OCI-LY3 (cell line): ENCODE results near the gene SLC13A5.

Experiments used
- H2AFZ ChIP-seq: fragments of 200-600, 300-600 bp; shearing (Covaris generic); 2 replicates; pipeline ENCODE4 v1.6.0; 2014; ENCODE audit warnings: antibody characterized with exemption, low read depth, low read length
- H3K27ac ChIP-seq: fragments of 200-600, 300-600 bp; sonication (generic); 2 replicates; pipeline ENCODE4 v1.5.1; 2014; ENCODE audit warnings: mild to moderate bottlenecking, low read length, moderate library complexity, mixed read lengths
- H3K27me3 ChIP-seq: fragments of 200-600, 300-600 bp; sonication (generic); 2 replicates; pipeline ENCODE4 v1.6.1; 2014; ENCODE audit warnings: low read depth, low read length, mixed read lengths
- H3K36me3 ChIP-seq: fragments of 200-600, 300-600 bp; sonication (generic); replicated peaks from 2 replicates; pipeline ENCODE3; 2014; ENCODE audit warnings: low read depth, low read length, mixed read lengths
- H3K4me1 ChIP-seq: fragments of 300-600, 200-600 bp; sonication (generic); 2 replicates; pipeline ENCODE4 v1.6.1; 2014; ENCODE audit warnings: low read length, mixed read lengths
- H3K4me2 ChIP-seq: fragments of 200-600, 300-600 bp; sonication (generic); 2 replicates; pipeline ENCODE4 v1.6.1; 2014; ENCODE audit warnings: low read length, mixed read lengths
- H3K4me3 ChIP-seq: fragments of 300-600, 200-600 bp; sonication (generic); 2 replicates; pipeline ENCODE4 v1.5.1; 2014; ENCODE audit warnings: antibody characterized with exemption, mild to moderate bottlenecking, low read length, moderate library complexity
- H3K79me2 ChIP-seq: fragments of 300-600, 200-600 bp; shearing (Covaris generic); 2 replicates; pipeline ENCODE4 v1.6.1; 2014; ENCODE audit warnings: mild to moderate bottlenecking, low read length, mixed read lengths
- H3K9ac ChIP-seq: fragments of 300-600, 200-600 bp; shearing (Covaris generic); 2 replicates; pipeline ENCODE4 v1.6.0; 2014; ENCODE audit warnings: mild to moderate bottlenecking, low read length, moderate library complexity
- H3K9me3 ChIP-seq: fragments of 200-600, 300-600 bp; shearing (Covaris generic); 2 replicates; pipeline ENCODE4 v1.6.1; 2014; ENCODE audit warnings: low read length, mixed read lengths; ENCODE audit not compliant: insufficient read depth
- H4K20me1 ChIP-seq: fragments of 200-600, 300-600 bp; sonication (generic); 2 replicates; pipeline ENCODE4 v1.6.1; 2016; ENCODE audit warnings: low read length, mixed read lengths; ENCODE audit not compliant: insufficient read depth
- EZH2phosphoT487 ChIP-seq: fragments of 200-600 bp; shearing (Covaris generic); IDR thresholded peaks from 2 replicates; pipeline ENCODE4 v1.6.1; 2018; ENCODE audit warnings: antibody characterized with exemption, mixed run types, low read depth
- TF ChIP-seq, protein P1 (sequence below): fragments of 200-600, 300-600 bp; sonication (generic); IDR thresholded peaks from 2 replicates; pipeline ENCODE4 v1.5.1; 2014; ENCODE audit warnings: antibody characterized with exemption, low read length, low read depth

SLC13A5 gene

DNA sequence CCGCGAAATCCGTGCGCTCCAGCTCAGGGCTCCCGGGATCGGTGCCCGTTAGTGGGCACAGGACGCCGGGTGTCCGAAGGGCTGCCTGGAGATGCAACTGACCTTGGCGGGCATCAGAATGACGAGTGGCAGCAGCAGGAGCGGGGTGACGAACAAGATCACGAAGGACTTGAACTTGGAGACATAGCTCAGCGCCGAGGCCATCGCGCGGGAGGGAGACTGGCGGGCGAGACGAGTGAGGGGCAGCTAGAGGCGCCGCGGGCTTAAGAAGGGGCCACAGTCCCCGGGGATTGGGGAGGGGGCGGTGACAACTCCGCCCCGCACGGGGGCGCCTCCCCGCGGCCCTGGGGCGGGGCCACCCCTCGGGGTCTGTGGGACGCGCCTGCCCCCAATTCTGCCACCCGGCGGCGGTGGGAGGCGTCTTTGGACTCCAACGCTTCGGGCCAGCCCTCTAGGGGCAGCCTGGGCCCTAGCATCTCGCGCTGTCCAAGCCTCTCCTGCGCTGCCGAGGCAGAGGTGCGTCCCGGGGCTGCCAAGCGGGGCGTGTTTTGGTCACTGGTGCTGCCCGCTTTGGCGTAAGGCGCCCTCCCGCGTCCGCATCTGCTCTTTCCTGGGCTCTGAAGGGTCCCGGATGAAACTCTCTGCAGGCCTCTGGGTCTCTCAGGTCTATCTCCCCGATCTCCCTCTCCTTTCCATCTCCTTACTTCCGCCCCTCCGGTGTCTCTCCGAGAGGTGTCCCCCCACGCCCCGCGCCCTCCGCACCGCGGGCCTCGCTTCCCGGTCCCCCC is at the start of gene SLC13A5:
Gene SLC13A5, minus strand, starts transcription at position 240 of the 788 bp plus-strand sequence. Its CDS starts 36 bp downstream, at position 204.
- Histone ChIP-seq H3K9me3 (no peaks in the 10 kb centered on the region), H3K4me3 (no peak within 1 kb of the TSS), H3K9ac (no peak within 1 kb of the TSS), H3K4me1 (no peaks in the 10 kb centered on the region), H3K4me2 (no peak within 1 kb of the TSS), H3K36me3 (no peaks in the 10 kb centered on the region), H2AFZ (no peak within 1 kb of the TSS), H4K20me1 (no peaks in the 10 kb centered on the region), H3K27ac (no peak within 1 kb of the TSS), H3K27me3 (no peaks in the 10 kb centered on the region), H3K79me2 (no peaks in the 10 kb centered on the region)
- no peak for TF ChIP-seq EZH2phosphoT487

DNA sequence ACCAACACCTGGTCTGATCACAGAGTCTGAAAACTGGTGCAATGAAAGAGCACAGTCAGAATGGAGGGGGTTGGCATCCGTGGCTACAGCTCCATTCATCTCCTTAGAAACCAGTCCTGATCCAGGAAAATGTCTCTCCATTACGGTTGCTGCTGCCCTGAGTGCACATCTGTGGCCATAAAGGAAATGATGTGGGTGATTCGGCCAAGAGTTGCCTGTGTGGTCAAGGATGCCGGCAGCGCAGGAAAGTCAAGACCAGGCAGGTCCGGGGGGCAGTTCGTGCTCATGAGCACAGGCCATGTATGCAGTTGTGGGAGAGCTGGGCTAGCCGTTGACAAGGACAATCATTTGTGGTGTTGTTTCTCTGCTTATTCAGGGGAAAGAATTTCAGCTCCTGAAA is 48.6 kb upstream of the SLC13A5 start:
- no peaks in the 10 kb centered on the region for H3K36me3 ChIP-seq
- no peaks in the 10 kb centered on the region for H3K4me1 ChIP-seq
- H3K4me2 ChIP-seq: no peak overlapping the region
- H3K79me2 ChIP-seq: no peaks in the 10 kb centered on the region
- no peaks in the 10 kb centered on the region for H3K9me3 ChIP-seq
- H3K9ac ChIP-seq: no peak overlapping the region
- H2AFZ ChIP-seq: no peak overlapping the region
- no peaks in the 10 kb centered on the region for H4K20me1 ChIP-seq
- no peak overlapping the region for H3K4me3 ChIP-seq
- no peak overlapping the region for H3K27ac ChIP-seq
- H3K27me3 ChIP-seq: no peaks in the 10 kb centered on the region
- no peak for TF ChIP-seq EZH2phosphoT487
- TF ChIP-seq, protein P1, sequence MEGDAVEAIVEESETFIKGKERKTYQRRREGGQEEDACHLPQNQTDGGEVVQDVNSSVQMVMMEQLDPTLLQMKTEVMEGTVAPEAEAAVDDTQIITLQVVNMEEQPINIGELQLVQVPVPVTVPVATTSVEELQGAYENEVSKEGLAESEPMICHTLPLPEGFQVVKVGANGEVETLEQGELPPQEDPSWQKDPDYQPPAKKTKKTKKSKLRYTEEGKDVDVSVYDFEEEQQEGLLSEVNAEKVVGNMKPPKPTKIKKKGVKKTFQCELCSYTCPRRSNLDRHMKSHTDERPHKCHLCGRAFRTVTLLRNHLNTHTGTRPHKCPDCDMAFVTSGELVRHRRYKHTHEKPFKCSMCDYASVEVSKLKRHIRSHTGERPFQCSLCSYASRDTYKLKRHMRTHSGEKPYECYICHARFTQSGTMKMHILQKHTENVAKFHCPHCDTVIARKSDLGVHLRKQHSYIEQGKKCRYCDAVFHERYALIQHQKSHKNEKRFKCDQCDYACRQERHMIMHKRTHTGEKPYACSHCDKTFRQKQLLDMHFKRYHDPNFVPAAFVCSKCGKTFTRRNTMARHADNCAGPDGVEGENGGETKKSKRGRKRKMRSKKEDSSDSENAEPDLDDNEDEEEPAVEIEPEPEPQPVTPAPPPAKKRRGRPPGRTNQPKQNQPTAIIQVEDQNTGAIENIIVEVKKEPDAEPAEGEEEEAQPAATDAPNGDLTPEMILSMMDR: no peak

DNA sequence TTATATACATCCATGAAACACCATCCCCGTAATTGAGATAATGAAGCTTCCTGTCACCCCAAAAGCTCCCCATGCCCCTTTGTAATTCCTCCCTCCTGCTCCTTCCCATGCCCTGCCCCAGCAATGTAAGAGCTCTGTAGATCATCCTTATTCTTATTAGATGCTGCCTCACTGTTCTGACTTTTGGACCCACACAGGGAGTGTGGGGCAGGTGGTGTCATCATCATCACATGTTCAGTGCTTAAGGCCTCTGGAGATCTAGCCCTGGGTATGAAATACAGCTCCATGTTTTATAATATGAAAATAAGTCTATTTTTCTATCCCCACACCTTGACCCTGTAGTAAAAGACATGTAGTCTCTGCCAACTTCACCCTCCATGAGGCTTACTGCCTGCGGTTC is 44.6 kb upstream of the SLC13A5 start:
- Histone ChIP-seq H3K9me3 (no peaks in the 10 kb centered on the region), H3K4me2 (no peak overlapping the region), H3K27me3 (no peaks in the 10 kb centered on the region), H3K9ac (no peak overlapping the region), H4K20me1 (no peaks in the 10 kb centered on the region), H3K27ac (no peak overlapping the region), H3K4me3 (no peak overlapping the region), H3K36me3 (no peaks in the 10 kb centered on the region), H3K4me1 (peaks cover 6% of the 10 kb centered on the region; the same call in 1 of the 2 replicates), H2AFZ (no peak overlapping the region), H3K79me2 (no peaks in the 10 kb centered on the region)
- no peak for TF ChIP-seq EZH2phosphoT487
- TF ChIP-seq, protein P1: no peak

DNA sequence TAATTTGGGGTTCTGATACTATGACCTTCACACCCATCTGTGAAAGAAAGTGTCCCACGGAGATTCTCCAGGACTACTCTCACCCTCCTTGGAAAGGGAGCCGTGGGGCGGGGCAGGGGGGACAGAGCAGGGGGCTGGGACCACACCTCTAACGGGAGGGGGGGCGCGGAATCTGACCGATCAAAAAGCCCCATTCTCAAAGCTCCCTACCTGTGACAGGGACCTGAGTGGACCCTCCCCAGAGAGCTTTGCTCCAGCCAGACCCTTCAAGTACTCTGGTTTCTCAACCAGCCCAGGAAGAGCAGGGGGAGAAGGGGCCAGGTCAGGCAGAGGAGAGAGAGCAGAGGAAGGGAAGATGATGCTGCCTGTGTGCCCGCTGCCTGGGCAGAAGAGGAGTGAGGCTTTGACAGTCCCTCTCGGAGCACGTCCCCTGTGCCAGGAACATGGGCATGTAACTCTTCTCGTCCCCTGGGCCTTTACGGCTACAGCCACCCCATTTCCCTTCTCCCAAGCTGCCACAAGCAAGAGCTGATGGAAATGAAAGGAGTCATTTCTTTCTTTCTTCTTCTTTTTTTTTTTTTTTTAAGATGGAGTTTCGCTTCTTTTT is 43.4 kb upstream of the SLC13A5 start:
- Histone ChIP-seq H4K20me1 (no peaks in the 10 kb centered on the region), H2AFZ (no peak overlapping the region), H3K4me3 (peak overlapping the region; percentile 67), H3K9me3 (no peaks in the 10 kb centered on the region), H3K36me3 (no peaks in the 10 kb centered on the region), H3K4me1 (peaks cover 6% of the 10 kb centered on the region; the same call in 1 of the 2 replicates), H3K27me3 (no peaks in the 10 kb centered on the region), H3K27ac (no peak overlapping the region), H3K9ac (peak overlapping the region; percentile 19; the same call in 1 of the 2 replicates), H3K79me2 (no peaks in the 10 kb centered on the region), H3K4me2 (peak overlapping the region; percentile 64)
- TF ChIP-seq, protein P1: no peak
- TF ChIP-seq EZH2phosphoT487: no peak
